Hematopoietic multipotent progenitor cell treated with erythropoietin and hydrocortisone succinate and interleukin-3 and kit ligand, for 15 days (in vitro differentiated cells): Measurements from ENCODE around the gene PRDM12.

Experiments used
- DNase-seq: peaks from one replicate; pipeline ENCODE4 v3.0.0-alpha.2; 2015; ENCODE audit warnings: low spot score

PRDM12 gene

GRCh38 chr9:130692321-130692720 lies 27.9 kb downstream of the PRDM12 start:
- no peak for DNase-seq

- peak; percentile 13 for DNase-seq
Observed at GRCh38 chr9:130693101-130693425, 28.7 kb downstream of the PRDM12 start.

GRCh38 chr9:130693426-130694191 lies 29.2 kb downstream of the PRDM12 start, which contains the start of gene EXOSC2:
EXOSC2 (plus strand) TSS chr9:130693780; CDS start chr9:130693792, 12 bp downstream.
- peak; percentile 98 for DNase-seq

- no peak for DNase-seq
Observed at GRCh38 chr9:130694205-130694604, 29.8 kb downstream of the PRDM12 start.

GRCh38 chr9:130696139-130696650 lies 31.8 kb downstream of the PRDM12 start:
- no peak for DNase-seq

GRCh38 chr9:130696996-130697395 lies 32.6 kb downstream of the PRDM12 start:
- no peak for DNase-seq

- no peak for DNase-seq
Observed at GRCh38 chr9:130698514-130698913, 34.1 kb downstream of the PRDM12 start.

- no peak for DNase-seq
Observed at GRCh38 chr9:130699047-130699446, 34.7 kb downstream of the PRDM12 start.

- DNase-seq: peak; percentile 75
Observed at GRCh38 chr9:130701059-130702022, 36.9 kb downstream of the PRDM12 start.

- no peak for DNase-seq
Observed at GRCh38 chr9:130703501-130703900, 39.1 kb downstream of the PRDM12 start.

- peak; percentile 83 for DNase-seq
Observed at GRCh38 chr9:130707225-130707976, 43.0 kb downstream of the PRDM12 start.

GRCh38 chr9:130710822-130711352 lies 46.5 kb downstream of the PRDM12 start:
- no peak for DNase-seq

- DNase-seq: no peak
Observed at GRCh38 chr9:130711469-130711868, 47.1 kb downstream of the PRDM12 start.

GRCh38 chr9:130712564-130713285 lies 48.3 kb downstream of the PRDM12 start:
- DNase-seq: peak; percentile 98

GRCh38 chr9:130713286-130713960 lies 49.0 kb downstream of the PRDM12 start:
- DNase-seq: no peak

GRCh38 chr9:130714586-130715110 lies 50.3 kb downstream of the PRDM12 start:
- no peak for DNase-seq

- DNase-seq: no peak
Observed at GRCh38 chr9:130715270-130715669, 50.9 kb downstream of the PRDM12 start.

- DNase-seq: no peak
Observed at GRCh38 chr9:130718562-130718961, 54.2 kb downstream of the PRDM12 start.

GRCh38 chr9:130720762-130721161 lies 56.4 kb downstream of the PRDM12 start:
- no peak for DNase-seq

- no peak for DNase-seq
Observed at GRCh38 chr9:130728721-130729120, 64.3 kb downstream of the PRDM12 start.
